Measurements from ENCODE around the gene PBXIP1.
A peak's percentile ranks its signal among the peaks of the same experiment; 100 is the strongest.

Gene PBXIP1

GRCh38 chr1:154959426-154959780 lies 3.5 kb upstream of the PBXIP1 start:
- no peak for DNase-seq (ENCODE audit: low spot score)
- FAIRE-seq, result no peak

DNA sequence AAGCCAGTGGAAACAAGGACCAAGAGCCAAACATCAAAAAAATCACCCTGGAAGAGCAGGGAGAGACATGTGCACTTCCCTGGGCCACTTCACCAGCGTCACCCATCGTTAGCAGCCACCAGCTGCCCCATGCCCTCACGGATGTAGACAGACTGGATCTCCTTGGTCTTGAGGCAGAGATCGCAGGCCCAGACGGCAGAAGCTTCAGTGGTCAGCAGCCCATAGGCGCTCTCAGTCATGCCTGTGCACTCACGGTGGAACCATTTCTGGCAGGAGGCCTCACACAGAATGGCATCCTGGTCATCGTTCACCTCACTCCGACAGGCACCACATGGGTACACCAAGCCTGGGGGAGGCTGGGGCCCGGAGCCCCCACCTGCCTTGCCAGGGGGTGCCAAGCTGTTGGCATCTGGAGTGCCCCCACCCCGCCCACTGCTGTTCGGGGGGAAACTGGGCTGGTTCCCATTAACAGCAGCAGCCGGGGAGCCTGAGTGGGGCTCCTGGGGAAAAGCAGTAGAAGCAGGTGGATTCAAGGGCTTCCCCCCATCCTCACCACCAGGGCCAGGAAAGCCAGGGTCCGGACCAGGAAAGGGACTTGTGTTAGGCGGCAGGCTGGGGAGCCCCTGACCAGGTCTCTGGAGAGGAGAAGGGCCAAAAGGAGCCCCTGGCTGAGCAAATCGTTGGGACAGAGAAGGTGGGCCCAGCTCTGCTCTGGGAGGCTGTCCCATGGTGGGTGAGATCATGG lies 3.0 kb upstream of the PBXIP1 start:
- no peak for DNase-seq (ENCODE audit: low spot score)
- no peak for FAIRE-seq

- FAIRE-seq (no peak), DNase-seq (ENCODE audit: low spot score) (no peak)
These were observed 2.1 kb upstream of the PBXIP1 start for GRCh38 chr1:154958036-154958435.

- DNase-seq (ENCODE audit: low spot score), result no peak
- no peak for FAIRE-seq
These were observed 1.3 kb upstream of the PBXIP1 start for GRCh38 chr1:154957091-154957657.

DNA sequence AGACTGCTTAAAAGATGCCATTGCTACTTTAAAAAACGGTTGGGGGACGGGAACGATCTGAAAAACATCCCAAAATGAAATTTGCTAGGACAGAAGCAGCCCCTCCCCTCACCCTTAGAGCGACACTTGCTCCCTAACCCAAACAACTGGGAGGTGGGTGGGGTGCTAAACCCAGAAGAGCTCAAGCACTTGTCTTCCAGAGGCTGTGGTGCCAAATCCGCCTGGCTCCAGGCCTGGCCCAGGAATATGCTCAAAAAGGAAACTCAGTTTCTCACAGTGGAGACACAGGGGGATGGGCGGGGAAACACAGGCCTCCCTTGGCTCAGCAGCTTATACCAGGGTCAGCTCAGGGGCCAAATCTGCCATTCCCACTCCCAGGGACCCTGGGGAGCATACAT lies 644 bp upstream of the PBXIP1 start:
- no peak for DNase-seq (ENCODE audit: low spot score)
- no peak for FAIRE-seq

- FAIRE-seq (no peak), DNase-seq (ENCODE audit: low spot score) (peak; percentile 56)
These were observed 721 bp downstream of the PBXIP1 start for GRCh38 chr1:154955039-154955717.

- no peak for DNase-seq (ENCODE audit: low spot score)
- no peak for FAIRE-seq
These were observed 1.4 kb downstream of the PBXIP1 start for GRCh38 chr1:154954541-154954940.

DNA sequence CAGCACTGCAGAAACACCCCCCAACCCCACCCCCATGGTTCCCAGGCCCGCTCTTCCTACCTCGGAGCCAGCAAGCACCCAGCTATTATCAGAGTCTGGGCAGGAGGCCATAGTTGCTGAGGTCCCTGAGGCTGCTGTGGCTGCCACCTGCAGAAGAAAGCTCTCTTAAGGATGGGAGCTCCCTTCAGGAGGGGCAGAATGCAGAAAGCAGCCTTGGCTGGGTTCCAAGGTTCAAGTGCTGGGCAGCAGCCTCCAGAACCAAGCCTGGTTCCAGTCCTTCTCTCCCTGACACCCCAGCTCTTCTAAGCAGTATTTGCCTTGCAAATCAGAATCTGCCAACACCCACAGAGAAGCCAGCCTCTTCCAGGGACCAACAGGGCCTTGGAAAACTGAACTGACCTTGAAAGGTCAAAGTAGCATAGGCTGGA lies 2.3 kb downstream of the PBXIP1 start:
- FAIRE-seq (no peak), DNase-seq (ENCODE audit: low spot score) (no peak)

DNA sequence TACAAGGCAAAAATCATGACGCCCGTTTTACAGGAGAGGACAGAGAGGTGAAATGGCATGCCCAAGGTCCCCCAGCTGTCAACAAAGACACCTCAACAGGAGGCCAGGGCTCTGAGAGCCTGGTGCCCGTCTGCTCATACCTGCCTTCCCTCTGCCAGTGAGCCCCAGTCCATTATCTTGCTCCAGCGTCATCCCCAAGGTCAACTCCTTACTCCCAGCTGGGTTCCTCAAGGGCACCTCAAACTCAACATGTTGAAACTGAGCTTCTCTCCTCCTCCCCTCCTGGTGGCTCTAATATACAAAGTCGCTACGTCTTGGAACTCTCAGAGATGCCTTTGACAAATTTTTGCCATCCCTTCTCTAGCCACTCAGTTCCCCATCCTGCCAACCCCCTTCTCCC lies 3.2 kb downstream of the PBXIP1 start:
- FAIRE-seq, result no peak

GRCh38 chr1:154951901-154952657 lies 3.8 kb downstream of the PBXIP1 start:
- FAIRE-seq (no peak), DNase-seq (ENCODE audit: low spot score) (no peak)

More for the DNA sequence above, 3.2 kb downstream of the PBXIP1 start:
- no peak for DNase-seq (ENCODE audit: low spot score)

DNA sequence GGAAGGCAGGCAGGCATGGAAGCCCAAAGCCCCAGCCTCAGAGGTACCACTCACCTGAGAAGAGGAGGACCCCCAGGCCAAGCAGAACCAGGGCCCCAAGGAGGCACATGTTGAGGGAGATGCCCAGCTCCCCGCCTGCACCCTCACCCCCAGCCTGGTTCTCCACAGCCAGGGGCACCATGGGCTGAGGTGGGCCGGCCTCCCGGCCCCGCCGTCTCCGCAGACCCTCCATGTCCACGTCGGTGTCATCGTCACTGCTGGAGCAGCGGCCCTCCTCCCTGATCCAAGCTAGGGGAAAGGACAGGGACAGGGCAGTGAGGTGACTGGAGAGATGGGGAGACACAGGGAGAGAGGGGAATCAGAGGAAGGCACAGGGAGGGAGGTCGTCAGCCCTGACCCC lies 7.8 kb downstream of the PBXIP1 start:
- FAIRE-seq (no peak), DNase-seq (ENCODE audit: low spot score) (no peak)

DNA sequence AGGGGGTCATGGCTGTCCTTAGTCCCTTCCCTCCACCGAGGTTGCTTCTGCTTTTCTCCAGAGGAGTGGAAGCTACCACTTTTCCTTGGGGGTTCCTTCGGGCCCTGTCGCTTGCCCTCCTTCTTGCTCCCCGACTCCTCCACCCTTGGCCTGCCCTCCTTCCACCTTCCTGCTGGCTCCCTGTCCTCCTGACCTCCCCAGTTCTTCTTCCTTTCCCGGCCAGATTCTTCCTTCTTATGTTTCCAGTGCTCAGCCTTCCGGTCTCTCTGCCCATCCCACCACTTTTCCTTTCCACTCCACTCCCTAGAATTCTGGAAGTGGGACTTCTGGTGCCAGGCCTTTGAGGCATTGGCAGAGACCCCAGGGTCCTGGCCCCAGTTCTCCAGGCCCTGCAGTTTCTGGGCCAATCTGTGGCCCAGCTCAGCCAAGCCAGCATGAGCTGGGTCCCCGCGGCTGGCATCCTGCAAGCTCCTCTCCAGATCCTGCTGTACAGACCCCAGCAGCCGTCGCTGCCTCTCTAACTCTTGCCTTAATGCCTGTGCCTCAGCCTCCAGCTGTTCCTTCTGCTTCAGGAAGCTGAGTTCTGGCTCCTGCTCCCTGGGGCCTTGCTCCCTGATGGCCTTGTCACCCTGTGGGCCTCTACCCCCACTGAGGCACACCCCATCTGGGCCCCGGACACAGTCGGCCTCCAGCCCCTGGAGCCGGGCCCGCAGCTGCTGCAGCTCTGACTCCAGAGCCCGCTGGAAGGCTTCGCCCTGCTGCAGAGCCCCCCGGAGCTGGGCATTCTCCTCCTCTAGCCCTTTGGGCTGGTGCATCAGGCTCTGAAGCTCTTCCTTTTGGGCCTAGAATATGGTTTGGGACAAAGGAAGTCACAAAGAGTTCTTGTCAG lies 9.7 kb downstream of the PBXIP1 start:
- FAIRE-seq (no peak), DNase-seq (ENCODE audit: low spot score) (no peak)

DNA sequence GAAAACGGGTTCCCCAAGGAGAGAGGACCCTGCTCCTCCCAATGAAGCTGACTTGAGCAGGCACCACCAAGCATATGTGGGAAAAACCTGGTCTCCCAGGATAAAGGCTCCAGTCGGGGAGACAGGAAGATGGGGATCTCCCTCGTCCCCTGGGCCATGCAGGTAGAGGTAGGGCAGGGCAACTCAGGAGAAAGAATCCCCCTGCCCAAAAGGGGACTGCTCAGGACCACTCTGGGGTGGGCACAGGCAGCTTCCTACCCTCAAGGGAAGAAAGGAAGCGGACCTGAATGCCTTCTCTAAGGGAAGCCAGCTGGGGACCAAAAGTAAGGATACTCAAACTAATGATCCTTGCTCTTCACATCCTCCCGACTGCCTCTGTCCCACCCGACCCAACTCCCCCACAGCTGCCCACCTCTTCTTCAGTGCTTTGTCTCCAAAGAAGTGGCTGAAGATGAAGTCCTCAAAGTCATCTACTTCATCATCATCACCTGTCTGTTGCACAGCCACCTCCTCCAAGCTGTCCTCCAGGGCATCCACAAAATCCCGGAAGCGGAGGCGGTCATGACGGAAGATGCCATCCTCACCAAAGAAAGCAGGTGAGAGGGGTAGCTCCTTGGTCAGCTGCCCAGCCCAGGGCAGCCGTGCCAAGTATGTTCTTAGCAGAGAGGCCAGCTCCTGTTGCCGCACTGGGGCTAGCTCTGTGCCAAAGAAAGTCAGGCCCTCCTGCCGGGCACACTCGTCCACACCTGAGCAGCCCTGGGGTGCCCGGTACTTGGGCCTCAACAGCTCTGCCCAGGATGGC lies 10.5 kb downstream of the PBXIP1 start:
- FAIRE-seq (no peak), DNase-seq (ENCODE audit: low spot score) (no peak)

- FAIRE-seq, result no peak
- DNase-seq (ENCODE audit: low spot score), result no peak
These were observed 11.3 kb downstream of the PBXIP1 start for GRCh38 chr1:154944401-154945159.

GRCh38 chr1:154943649-154944400 lies 12.1 kb downstream of the PBXIP1 start:
- no peak for FAIRE-seq
- peak; percentile 4 for DNase-seq (ENCODE audit: low spot score)

- FAIRE-seq, result no peak
- DNase-seq (ENCODE audit: low spot score), result no peak
These were observed 14.4 kb downstream of the PBXIP1 start for GRCh38 chr1:154941333-154942013.

- FAIRE-seq, result no peak
- DNase-seq (ENCODE audit: low spot score), result no peak
These were observed 15.2 kb downstream of the PBXIP1 start for GRCh38 chr1:154940651-154941194.

DNA sequence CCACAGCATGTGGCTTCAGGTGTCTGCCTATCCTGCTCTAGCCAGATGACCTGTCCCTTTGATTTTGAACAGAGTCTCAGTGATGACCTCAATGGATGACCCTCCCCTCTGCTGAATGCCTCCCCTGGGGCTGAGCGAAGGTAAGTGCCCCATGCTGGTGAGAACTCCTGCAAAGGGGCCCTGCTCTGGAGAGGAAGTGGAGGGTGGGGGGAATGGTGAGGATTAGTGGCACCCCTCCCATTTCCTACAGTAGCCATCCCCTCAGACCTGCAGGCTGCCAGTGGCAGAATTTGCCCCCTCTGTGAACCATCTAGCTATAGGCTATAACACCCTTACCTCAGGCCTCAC lies 15.7 kb downstream of the PBXIP1 start:
- no peak for DNase-seq (ENCODE audit: low spot score)
- no peak for FAIRE-seq

Data from RCC 7860 (cell line).